SH-SY5Y (cell line): ENCODE data around the gene IFRD2.

Experiments used
- GATA2 ChIP-seq: IDR thresholded peaks from 2 replicates; pipeline ENCODE4 v1.6.1; 2011; ENCODE audit warnings: mild to moderate bottlenecking, low read depth, low read length
- GATA3 ChIP-seq: IDR thresholded peaks from 2 replicates; pipeline ENCODE4 v1.6.1; 2011; ENCODE audit warnings: low read depth, mild to moderate bottlenecking, low read length, moderate library complexity

DNA sequence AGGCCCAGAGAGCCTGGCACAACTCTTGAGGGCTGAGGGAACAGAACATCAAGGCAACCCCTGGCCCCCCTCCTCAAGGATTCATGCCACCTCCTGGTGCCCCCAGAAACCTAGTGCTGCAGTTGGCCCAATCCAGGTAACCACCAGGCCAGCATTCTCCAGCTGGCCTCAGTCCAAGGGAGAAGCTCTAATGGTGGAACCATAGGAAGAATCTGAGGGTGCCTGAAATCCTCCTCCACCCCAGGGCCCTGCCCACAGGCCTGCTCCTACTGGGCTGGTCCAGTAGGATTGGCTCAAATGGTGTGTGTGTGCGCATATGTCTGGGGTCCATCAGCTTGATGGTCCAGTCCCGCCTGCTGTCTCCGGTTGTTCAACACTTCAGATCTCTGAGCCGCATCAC is 22.6 kb upstream of the IFRD2 start:
- TF ChIP-seq GATA2, result no peak
- TF ChIP-seq GATA3, result no peak
